Liver (tissue), 9 donors: Measurements from ENCODE around the gene ZNF260. TPM values are rescaled to one million over a fixed set of nuclear protein-coding genes. Genes with fewer than 3 reads are reported as not detected.

Source experiments
- DNase-seq: peaks from one replicate; pipeline ENCODE4 v3.0.0-alpha.2; 2017; ENCODE audit warnings: low spot score
- H3K27ac ChIP-seq, 2 donors: one replicate each; pipeline ENCODE4 v1.7.0; 2013; ENCODE audit warnings: inconsistent platforms in 2 of 2, low read length in 2 of 2, control low read depth in 1 of 2, low read depth in 1 of 2, mild to moderate bottlenecking in 1 of 2
- H3K27me3 ChIP-seq, 4 donors: one replicate each; pipeline versions ENCODE4 v1.6.1 to v1.7.0; 2013; ENCODE audit warnings: low read length in 3 of 4, inconsistent platforms in 1 of 4, mild to moderate bottlenecking in 1 of 4, moderate library complexity in 1 of 4; ENCODE audit not compliant: control insufficient read depth in 4 of 4, insufficient read depth in 4 of 4
- H3K36me3 ChIP-seq, 4 donors: one replicate each; pipeline versions ENCODE4 v1.6.1 to v1.7.0; 2013; ENCODE audit warnings: low read length in 3 of 4, mild to moderate bottlenecking in 3 of 4, low read depth in 1 of 4, moderate library complexity in 1 of 4; ENCODE audit not compliant: control insufficient read depth in 4 of 4, insufficient read depth in 3 of 4
- H3K4me1 ChIP-seq, 4 donors: one replicate each; pipeline versions ENCODE4 v1.6.1 to v1.7.0; 2013; ENCODE audit warnings: low read length in 3 of 4, mild to moderate bottlenecking in 3 of 4, moderate library complexity in 1 of 4; ENCODE audit not compliant: control insufficient read depth in 4 of 4, insufficient read depth in 4 of 4
- H3K4me3 ChIP-seq, 3 donors: one replicate each; pipeline versions ENCODE4 v1.6.1 to v1.7.0; 2013; ENCODE audit warnings: low read length in 3 of 3, control low read depth in 1 of 3, low read depth in 1 of 3, mild to moderate bottlenecking in 1 of 3
- H3K9ac ChIP-seq, 2 donors: one replicate each; pipeline ENCODE4 v1.7.0; 2013; ENCODE audit warnings: low read length in 2 of 2, mild to moderate bottlenecking in 2 of 2, moderate library complexity in 2 of 2, control low read depth in 1 of 2, low read depth in 1 of 2
- H3K9me3 ChIP-seq, 4 donors: one replicate each; pipeline versions ENCODE4 v1.6.1 to v1.7.0; 2013; ENCODE audit warnings: low read length in 3 of 4; ENCODE audit not compliant: control insufficient read depth in 4 of 4
- CTCF ChIP-seq: fragments of 150-350 bp; IDR thresholded peaks from 2 replicates; pipeline ENCODE4 v1.5.1; 2017; ENCODE audit warnings: improper control_type of control experiment, low read depth, low read length; ENCODE audit not compliant: missing input control
- EGR1 ChIP-seq, 2 donors: IDR thresholded peaks; 2 replicates each; pipeline ENCODE4 v1.6.1; 2016 to 2018; ENCODE audit warnings: antibody characterized with exemption in 2 of 2, low read depth in 2 of 2
- FOXA1 ChIP-seq: IDR thresholded peaks from 2 replicates; pipeline ENCODE4 v1.6.1; 2016; ENCODE audit warnings: antibody characterized with exemption
- FOXA2 ChIP-seq: IDR thresholded peaks from 2 replicates; pipeline ENCODE4 v1.6.1; 2016; ENCODE audit warnings: antibody characterized with exemption
- GABPA ChIP-seq, 2 donors: IDR thresholded peaks in 1 of 2; conservative IDR thresholded peaks in 1 of 2; 2 replicates each; pipeline ENCODE4 v1.6.1; 2016; ENCODE audit warnings: antibody characterized with exemption in 2 of 2, mild to moderate bottlenecking in 1 of 2, moderate library complexity in 1 of 2
- JUND ChIP-seq, 2 donors: IDR thresholded peaks; 2 replicates each; pipeline ENCODE4 v1.6.1; 2016; ENCODE audit warnings: antibody characterized with exemption in 2 of 2
- RAD21 ChIP-seq, 2 donors: IDR thresholded peaks; 2 replicates each; pipeline ENCODE4 v1.6.1; 2016; ENCODE audit warnings: antibody characterized with exemption in 2 of 2, mild to moderate bottlenecking in 2 of 2
- RXRA ChIP-seq, 2 donors: IDR thresholded peaks; 2 replicates each; pipeline ENCODE4 v1.6.1; 2017 to 2018; ENCODE audit warnings: antibody characterized with exemption in 2 of 2, mild to moderate bottlenecking in 1 of 2
- TAF1 ChIP-seq: conservative IDR thresholded peaks from 2 replicates; pipeline ENCODE4 v1.6.1; 2016; ENCODE audit warnings: antibody characterized with exemption, mild to moderate bottlenecking
- YY1 ChIP-seq: IDR thresholded peaks from 2 replicates; pipeline ENCODE4 v1.6.1; 2016; ENCODE audit warnings: antibody characterized with exemption, mild to moderate bottlenecking
- ZBTB33 ChIP-seq: IDR thresholded peaks from 2 replicates; pipeline ENCODE4 v1.6.1; 2016; ENCODE audit warnings: antibody characterized with exemption
- WGBS: extraction: QIAGEN DNeasy Blood & Tissue Kit; methylation state at CpG from one replicate; pipeline ENCODE4 v1.1.7; 2013; 5-methylcytosine and 5-hydroxymethylcytosine counted together
- polyA plus RNA-seq, 2 donors: library from polyadenylated mRNA; stranded (reverse) in 1 of 2; unstranded in 1 of 2; fragments of 200-250 nt in 1 of 2; fragments of >200 nt in 1 of 2; fragmentation: Nextera tagmentation in 1 of 2; extraction: Ambion mirVana in 1 of 2; gene quantifications; one replicate each; pipeline versions ENCODE4 v1.2.1 to v1.2.3, GENCODE V29; 2013 to 2015
- total RNA-seq, 2 donors: library from RNA; depleted of rRNA; stranded (reverse); fragments of >200 nt; gene quantifications; one replicate each; pipeline ENCODE4 v1.2.3, GENCODE V29; 2014
- TF ChIP-seq, protein P1 (sequence below): IDR thresholded peaks from 2 replicates; pipeline ENCODE4 v1.6.1; 2016; ENCODE audit warnings: antibody characterized with exemption
- donor health status: healthy.
- donor health status: healthy.
- donor health status: healthy.
- donor health status: healthy.
- donor health status: healthy.

Gene ZNF260
- total and polyA plus RNA-seq, 4 donors, result 1.7 to 10.4 (median 5.6) TPM

DNA sequence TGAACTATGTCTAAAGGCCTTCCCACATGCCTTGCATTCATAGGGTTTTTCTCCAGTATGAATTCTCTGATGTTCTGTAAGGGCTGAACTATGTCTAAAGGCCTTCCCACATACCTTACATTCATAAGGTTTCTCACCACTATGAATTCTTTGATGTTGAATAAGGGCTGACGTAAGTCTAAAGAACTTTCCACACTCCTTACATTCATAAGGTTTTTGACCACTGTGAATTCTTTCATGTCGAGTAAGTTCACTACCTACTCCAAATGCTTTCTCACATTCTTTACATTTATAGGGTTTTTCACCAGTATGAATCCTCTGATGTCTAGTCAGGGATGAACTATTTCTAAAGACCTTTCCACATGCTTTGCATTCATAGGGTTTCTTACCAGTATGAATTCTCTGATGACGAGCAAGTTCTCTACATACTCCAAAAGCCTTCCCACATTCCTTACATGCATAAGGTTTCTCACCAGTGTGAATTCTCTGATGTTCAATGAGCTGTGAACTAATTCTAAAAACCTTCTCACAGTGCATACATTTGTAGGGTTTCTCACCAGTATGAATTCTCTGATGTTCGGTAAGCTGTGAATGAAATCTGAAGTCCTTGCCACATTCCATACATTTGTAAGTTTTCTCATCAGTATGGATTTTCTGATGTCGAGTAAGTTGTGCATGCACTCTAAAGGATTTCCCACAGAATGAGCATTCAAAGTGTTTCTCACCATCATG is 19.1 kb upstream of the ZNF260 start:
- Histone ChIP-seq H3K9me3 (peaks cover 34 to 99% (median 71%) of the 10 kb centered on the region in 4 donors), H3K36me3 (peaks cover 8 to 80% (median 68%) of the 10 kb centered on the region in 4 donors)

GRCh38 chr19:36528921-36529518 is 949 bp upstream of the ZNF260 start:
- Histone ChIP-seq H3K9me3 (peaks cover 12 to 30% (median 22%) of the 10 kb centered on the region in 4 donors), H3K4me3 (peak overlapping the region; percentile 69 to 82 (median 75)), H3K27me3 (no peaks in the 10 kb centered on the region), H3K9ac (peak overlapping the region; percentile 29 to 78), H3K4me1 (peaks cover 0 to 17% (median 10%) of the 10 kb centered on the region in 4 donors), H3K27ac (peak overlapping the region; percentile 83 to 88), H3K36me3 (peaks cover 6 to 14% (median 9%) of the 10 kb centered on the region in 4 donors)
- WGBS, result 9% methylated on average over 12 of the region's 12 CpGs
- DNase-seq, result no peak
- no peak for TF ChIP-seq ZBTB33

More for the DNA sequence above, 19.1 kb upstream of the ZNF260 start:
- no peaks in the 10 kb centered on the region for H3K4me1 ChIP-seq
- DNase-seq, result no peak
- TF ChIP-seq ZBTB33 (no peak), CTCF (no peak), GABPA (IDR thresholded peaks at IDR 0.05 in 1 of 2, conservative IDR thresholded peaks at IDR 0.05 in 1 of 2) (no peak), JUND (IDR thresholded peaks at IDR 0.05) (no peak), RAD21 (IDR thresholded peaks at IDR 0.05) (no peak), FOXA1 (no peak)
- TF ChIP-seq, protein P1, sequence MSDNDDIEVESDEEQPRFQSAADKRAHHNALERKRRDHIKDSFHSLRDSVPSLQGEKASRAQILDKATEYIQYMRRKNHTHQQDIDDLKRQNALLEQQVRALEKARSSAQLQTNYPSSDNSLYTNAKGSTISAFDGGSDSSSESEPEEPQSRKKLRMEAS, result no peak
- H3K4me3 ChIP-seq, result peak overlapping the region in 2 of 3 donors; percentile 38 to 51
- WGBS, result 98% methylated on average over 5 of the region's 5 CpGs
- H3K9ac ChIP-seq, result no peak overlapping the region
- no peaks in the 10 kb centered on the region for H3K27me3 ChIP-seq
- no peak overlapping the region for H3K27ac ChIP-seq

GRCh38 chr19:36527873-36528193 is 238 bp downstream of the ZNF260 start:
- peaks cover 9 to 26% (median 20%) of the 10 kb centered on the region in 4 donors for H3K9me3 ChIP-seq
- H3K36me3 ChIP-seq, result peaks cover 6 to 19% (median 14%) of the 10 kb centered on the region in 4 donors
- peak overlapping the region; percentile 69 to 82 (median 75) for H3K4me3 ChIP-seq
- no peak for DNase-seq
- peak overlapping the region; percentile 70 to 74 for H3K9ac ChIP-seq
- WGBS, result 1% methylated on average over 13 of the region's 13 CpGs
- no peaks in the 10 kb centered on the region for H3K27me3 ChIP-seq
- peak overlapping the region; percentile 83 to 88 for H3K27ac ChIP-seq
- H3K4me1 ChIP-seq, result peaks cover 0 to 17% (median 10%) of the 10 kb centered on the region in 4 donors
- TF ChIP-seq EGR1 (IDR thresholded peaks at IDR 0.05; ENCODE audit: low read depth in 2 of 2) (no peak), FOXA2 (no peak), TAF1 (no peak), CTCF (no peak), ZBTB33 (no peak), GABPA (IDR thresholded peaks at IDR 0.05 in 1 of 2, conservative IDR thresholded peaks at IDR 0.05 in 1 of 2) (no peak), RXRA (IDR thresholded peaks at IDR 0.05) (no peak), YY1 (no peak)
